Endothelial cell of umbilical vein (primary cell): ENCODE results near the gene SLC16A5. TPM values are rescaled to one million over a fixed set of nuclear protein-coding genes. Genes with fewer than 3 reads are reported as not detected.

Source experiments
- BruUV-seq: library from RNA; stranded (reverse); fragments of 400-500 nt; replicated peaks from 2 replicates; lab custom pipeline; 2021; lab: Mats Ljungman, UMichigan
- CTCF ChIA-PET: fragments of 300-600, 350-600 bp; sonication (Branson Sonifier 250); formaldehyde crosslinking; loops from one replicate; lab custom pipeline; 2021; ENCODE audit warnings: antibody characterized with exemption, inconsistent platforms; lab: Charles Lee
- POLR2A ChIA-PET: fragments of 300-600, 350-600 bp; sonication (Branson Sonifier 250); formaldehyde crosslinking; loops from one replicate; lab custom pipeline; 2021; ENCODE audit warnings: antibody characterized with exemption, inconsistent platforms; lab: Charles Lee
- DNase-seq: peaks from one replicate; pipeline ENCODE4 v3.0.0-alpha.2; 2011; ENCODE audit warnings: low read depth, low spot score
- FAIRE-seq: peaks from 2 replicates; lab custom pipeline; 2011; peaks lifted over from hg19 to GRCh38; lab: Jason Lieb, UNC
- H2AFZ ChIP-seq: 2 replicates; pipeline ENCODE4 v1.6.0; 2012; ENCODE audit warnings: low read depth, low read length, control low read depth, inconsistent platforms
- H3K27ac ChIP-seq: 2 replicates; pipeline ENCODE4 v1.5.1; 2011; ENCODE audit warnings: low read depth, mild to moderate bottlenecking, control low read depth, low read length, moderate library complexity; ENCODE audit not compliant: insufficient read depth
- H3K27me3 ChIP-seq, 2 experiments: 2 replicates each; pipeline versions ENCODE4 v1.6.0 to v1.6.1; 2011; ENCODE audit warnings: low read length in 2 of 2, mixed read lengths in 1 of 2; ENCODE audit not compliant: control insufficient read depth in 2 of 2, insufficient read depth in 2 of 2
- H3K36me3 ChIP-seq, 2 experiments: 2 replicates in 1 of 2; 3 replicates in 1 of 2; pipeline ENCODE4 v1.5.1; 2011; ENCODE audit warnings: low read length in 2 of 2, mild to moderate bottlenecking in 1 of 2, moderate library complexity in 1 of 2; ENCODE audit not compliant: control insufficient read depth in 2 of 2, insufficient read depth in 2 of 2; ENCODE audit errors: extremely low read depth in 1 of 2
- H3K4me1 ChIP-seq: 3 replicates; pipeline ENCODE4 v1.5.1; 2011; ENCODE audit warnings: mild to moderate bottlenecking, low read length; ENCODE audit not compliant: control insufficient read depth, insufficient read depth; ENCODE audit errors: extremely low read depth
- H3K4me2 ChIP-seq: 2 replicates; pipeline ENCODE4 v1.6.1; 2011; ENCODE audit warnings: low read length, control low read depth, mixed read lengths; ENCODE audit not compliant: insufficient read depth
- H3K4me3 ChIP-seq, 3 experiments: fragments of 200-600 bp in 1 of 3; sonication (generic), shearing (Covaris generic) in 1 of 3; replicated peaks in 1 of 3; 2 replicates each; pipeline ENCODE4 v1.5.1; 2011 to 2016; ENCODE audit warnings: control low read depth in 3 of 3, low read length in 3 of 3, mild to moderate bottlenecking in 2 of 3, inconsistent platforms in 1 of 3, low read depth in 1 of 3, moderate library complexity in 1 of 3; ENCODE audit not compliant: insufficient read depth in 1 of 3
- H3K79me2 ChIP-seq: 2 replicates; pipeline ENCODE4 v1.6.0; 2012; ENCODE audit warnings: low read length, inconsistent platforms; ENCODE audit not compliant: control insufficient read depth, insufficient read depth
- H3K9ac ChIP-seq: replicated peaks from 2 replicates; pipeline ENCODE3; 2011; ENCODE audit warnings: low read length, control low read depth; ENCODE audit not compliant: insufficient read depth; ENCODE audit errors: extremely low read depth
- H3K9me1 ChIP-seq: replicated peaks from 3 replicates; pipeline ENCODE4 v1.6.0; 2011; ENCODE audit warnings: mild to moderate bottlenecking, low read length; ENCODE audit not compliant: control insufficient read depth, insufficient read depth; ENCODE audit errors: extremely low read depth
- H3K9me3 ChIP-seq: replicated peaks from 2 replicates; pipeline ENCODE4 v1.5.1; 2012; ENCODE audit warnings: low read length, inconsistent platforms; ENCODE audit not compliant: control insufficient read depth, insufficient read depth
- H4K20me1 ChIP-seq: replicated peaks from 2 replicates; pipeline ENCODE3; 2011; ENCODE audit warnings: mild to moderate bottlenecking, low read length; ENCODE audit not compliant: control insufficient read depth, insufficient read depth; ENCODE audit errors: extremely low read depth
- EZH2 ChIP-seq: IDR thresholded peaks from 2 replicates; pipeline ENCODE4 v1.6.1; 2012; ENCODE audit warnings: borderline replicate concordance, low read depth, mild to moderate bottlenecking, moderate library complexity, low read length, inconsistent platforms; ENCODE audit not compliant: severe bottlenecking
- GATA2 ChIP-seq: IDR thresholded peaks from 2 replicates; pipeline ENCODE4 v1.7.0; 2011; ENCODE audit warnings: low read depth, mild to moderate bottlenecking, moderate library complexity, mixed read lengths, low read length; ENCODE audit not compliant: insufficient read length, insufficient read depth
- JUN ChIP-seq: IDR thresholded peaks from 2 replicates; pipeline ENCODE4 v1.6.1; 2011; ENCODE audit warnings: borderline replicate concordance, low read depth; ENCODE audit not compliant: insufficient read length, insufficient read depth
- MYC ChIP-seq: IDR thresholded peaks from one replicate; pipeline ENCODE4 v1.6.1; 2011; ENCODE audit warnings: mild to moderate bottlenecking, low read depth, low read length
- POLR2AphosphoS5 ChIP-seq: IDR thresholded peaks from 2 replicates; pipeline ENCODE4 v1.6.1; 2012; ENCODE audit warnings: low read depth, mild to moderate bottlenecking, control low read depth, low read length, moderate library complexity; ENCODE audit not compliant: insufficient read depth
- dilution Hi-C: fragments of 300-500 bp; cut with MboI; formaldehyde crosslinking; loops from one replicate; pipeline ENCODE4 v1.15.0; 2019; ENCODE audit warnings: low sequenced_read_pairs; ENCODE audit not compliant: extremely low pct_ligation_motif_present
- intact Hi-C: fragments of 100-400 bp; cut with micrococcal nuclease; formaldehyde crosslinking; loops from one replicate; pipeline ENCODE4 v1.10.0; 2022
- polyA plus RNA-seq, 4 experiments: library from polyadenylated mRNA; depleted of rRNA in 3 of 4; stranded (reverse) in 3 of 4; unstranded in 1 of 4; fragments of >200 nt; gene quantifications; 2 replicates each; pipeline versions ENCODE4 v1.2.1 to v1.2.3, GENCODE V29; 2011 to 2012; ENCODE audit warnings: missing spikeins in 1 of 4
- total RNA-seq: library from RNA; stranded (reverse); gene quantifications from 2 replicates; pipeline ENCODE4 v1.2.3, GENCODE V29; 2021
- TF ChIP-seq, protein P1 (sequence below), 2 donors: IDR thresholded peaks; 1 replicate in 1 of 2; 2 replicates in 1 of 2; pipeline ENCODE4 v1.5.1; 2011; ENCODE audit warnings: low read length in 2 of 2, mild to moderate bottlenecking in 2 of 2, moderate library complexity in 2 of 2, control low read depth in 1 of 2, inconsistent platforms in 1 of 2, low read depth in 1 of 2; ENCODE audit not compliant: insufficient read depth in 1 of 2; ENCODE audit errors: extremely low read depth in 1 of 2

SLC16A5 gene
- total and polyA plus RNA-seq, 2 donors (not counting 3 experiments of a cell fraction or from before 2014, with no cell fraction given), result 16.4 to 23.3 TPM

DNA sequence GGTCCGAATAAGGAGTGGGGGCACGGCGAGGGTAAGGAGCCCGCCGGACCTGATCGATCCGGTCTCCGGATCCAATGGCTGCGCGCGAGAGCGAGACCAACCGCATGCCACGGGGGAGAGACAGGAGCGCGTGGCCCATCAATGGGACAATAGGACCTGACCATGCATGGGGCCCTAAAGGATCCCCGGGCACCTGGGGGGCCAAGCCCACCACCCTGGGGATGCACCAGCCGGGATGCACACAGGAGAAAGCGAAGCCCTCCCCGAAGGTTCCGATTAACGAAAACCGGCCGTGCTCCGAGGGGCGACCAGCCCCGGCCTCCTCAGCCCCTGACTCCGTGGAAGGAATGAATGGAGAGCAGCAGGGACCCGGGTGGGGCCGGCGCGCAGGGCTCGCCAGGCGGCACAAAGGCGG is 66.0 kb downstream of the SLC16A5 start:
- TF ChIP-seq EZH2 (no peak), POLR2AphosphoS5 (no peak), MYC (no peak), JUN (no peak), GATA2 (no peak)
- TF ChIP-seq, protein P1, sequence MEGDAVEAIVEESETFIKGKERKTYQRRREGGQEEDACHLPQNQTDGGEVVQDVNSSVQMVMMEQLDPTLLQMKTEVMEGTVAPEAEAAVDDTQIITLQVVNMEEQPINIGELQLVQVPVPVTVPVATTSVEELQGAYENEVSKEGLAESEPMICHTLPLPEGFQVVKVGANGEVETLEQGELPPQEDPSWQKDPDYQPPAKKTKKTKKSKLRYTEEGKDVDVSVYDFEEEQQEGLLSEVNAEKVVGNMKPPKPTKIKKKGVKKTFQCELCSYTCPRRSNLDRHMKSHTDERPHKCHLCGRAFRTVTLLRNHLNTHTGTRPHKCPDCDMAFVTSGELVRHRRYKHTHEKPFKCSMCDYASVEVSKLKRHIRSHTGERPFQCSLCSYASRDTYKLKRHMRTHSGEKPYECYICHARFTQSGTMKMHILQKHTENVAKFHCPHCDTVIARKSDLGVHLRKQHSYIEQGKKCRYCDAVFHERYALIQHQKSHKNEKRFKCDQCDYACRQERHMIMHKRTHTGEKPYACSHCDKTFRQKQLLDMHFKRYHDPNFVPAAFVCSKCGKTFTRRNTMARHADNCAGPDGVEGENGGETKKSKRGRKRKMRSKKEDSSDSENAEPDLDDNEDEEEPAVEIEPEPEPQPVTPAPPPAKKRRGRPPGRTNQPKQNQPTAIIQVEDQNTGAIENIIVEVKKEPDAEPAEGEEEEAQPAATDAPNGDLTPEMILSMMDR (IDR thresholded peaks at IDR 0.05; ENCODE audit: extremely low read depth in 1 of 2, insufficient read depth in 1 of 2, low read depth in 1 of 2, low read length in 2 of 2), result no peak
- CTCF ChIA-PET, result no interaction called here
- no peak for FAIRE-seq
- no peaks in the 10 kb centered on the region for H3K27me3 ChIP-seq
- BruUV-seq, result no TSS peak
- intact Hi-C loops (loop anchor here (1.0 kb wide), 4 partner anchors 22 to 52 kb away; partner anchors contain the start of genes NT5C and NUP85), dilution Hi-C loops (no loop called here)
- no peaks in the 10 kb centered on the region for H4K20me1 ChIP-seq
- peaks cover 0 to under 1% of the 10 kb centered on the region in 2 experiments for H3K36me3 ChIP-seq
- H3K4me1 ChIP-seq, result peaks cover 21% of the 10 kb centered on the region
- no peaks in the 10 kb centered on the region for H3K9me1 ChIP-seq
- no peaks in the 10 kb centered on the region for H3K9me3 ChIP-seq
- peak; percentile 29 for DNase-seq
- no peak overlapping the region for H2AFZ ChIP-seq
- peaks cover 54% of the 10 kb centered on the region for H3K79me2 ChIP-seq
- POLR2A ChIA-PET, result interaction anchor here (0.6 to 1.5 kb wide), 4 partner anchors 11 to 258 kb away, joined by 3 to 5 read pairs (median 4); no protein-coding TSS in a partner anchor
- peak overlapping the region; percentile 75 for H3K9ac ChIP-seq
- H3K27ac ChIP-seq, result peak overlapping the region; percentile 60
- H3K4me2 ChIP-seq, result peak overlapping the region; percentile 19
- peak overlapping the region; percentile 57 to 83 (median 62) for H3K4me3 ChIP-seq
